Prostate gland (tissue), 2 donors: Measurements from ENCODE around the gene ZMIZ1. TPM values are rescaled to one million over a fixed set of nuclear protein-coding genes. Genes with fewer than 3 reads are reported as not detected.

Experiments used
- DNase-seq: peaks from one replicate; pipeline ENCODE4 v3.0.0-alpha.2; 2019; ENCODE audit warnings: low spot score
- H3K27ac ChIP-seq, 2 donors: fragments of 200-600 bp; sonication (generic); 2 replicates each; pipeline ENCODE4 v1.5.1; 2017 to 2019
- H3K27me3 ChIP-seq: fragments of 200-600 bp; sonication (generic); replicated peaks from 2 replicates; pipeline ENCODE4 v1.5.1; 2019; ENCODE audit not compliant: insufficient read depth
- H3K36me3 ChIP-seq, 2 donors: fragments of 200-600 bp; sonication (generic); 1 replicate in 1 of 2; 2 replicates in 1 of 2; pipeline versions ENCODE4 v1.5.1 to v1.8.1; 2017 to 2019
- H3K4me1 ChIP-seq: fragments of 200-600 bp; sonication (generic); replicated peaks from 2 replicates; pipeline ENCODE4 v1.5.1; 2019
- H3K4me3 ChIP-seq, 2 donors: fragments of 200-600 bp; sonication (generic); 2 replicates each; pipeline ENCODE4 v1.5.1; 2017 to 2019
- H3K9me3 ChIP-seq: fragments of 200-600 bp; sonication (generic); 2 replicates; pipeline ENCODE4 v1.5.1; 2017
- CTCF ChIP-seq, 4 experiments: fragments of 200-600 bp in 2 of 4; fragments of 450-650 bp in 2 of 4; sonication (generic) in 2 of 4; IDR thresholded peaks; 1 replicate in 3 of 4; 2 replicates in 1 of 4; pipeline ENCODE4 v1.5.1; 2016 to 2019; ENCODE audit warnings: antibody characterized with exemption in 4 of 4, mild to moderate bottlenecking in 2 of 4, moderate library complexity in 2 of 4
- POLR2A ChIP-seq: fragments of 450-650 bp; IDR thresholded peaks from one replicate; pipeline ENCODE4 v1.6.1; 2016; ENCODE audit warnings: antibody characterized with exemption, mild to moderate bottlenecking
- POLR2AphosphoS5 ChIP-seq: sonication (generic); formaldehyde crosslinking; IDR thresholded peaks from one replicate; pipeline ENCODE4 v1.6.1; 2017; ENCODE audit warnings: antibody characterized with exemption
- WGBS: methylation state at CpG from one replicate; pipeline ENCODE4 v1.1.5; 2018; 5-methylcytosine and 5-hydroxymethylcytosine counted together
- intact Hi-C: fragments of 100-400 bp; cut with DNase I; formaldehyde crosslinking; loops from one replicate; pipeline ENCODE4 v1.14.2; 2022
- total RNA-seq, 2 donors: library from RNA; depleted of rRNA; stranded (reverse); fragments of >200 nt; gene quantifications; one replicate each; pipeline ENCODE4 v1.1.0, GENCODE V29; 2016

ZMIZ1 gene
- total RNA-seq, 2 donors from 2014 or later, result 69.6 to 78.5 TPM

GRCh38 chr10:79145517-79146470, 77.0 kb downstream of the ZMIZ1 start:
- intact Hi-C loops, result no loop called here
- WGBS, result 88% methylated on average over 9 of the region's 9 CpGs
- TF ChIP-seq POLR2A, result no peak
- TF ChIP-seq CTCF (IDR thresholded peaks at IDR 0.05), result no peak
- no peak for TF ChIP-seq POLR2AphosphoS5

GRCh38 chr10:79146611-79147130, 77.9 kb downstream of the ZMIZ1 start:
- DNase-seq, result peak; percentile 61
- TF ChIP-seq POLR2AphosphoS5, result peak; percentile 62
- TF ChIP-seq POLR2A, result no peak
- peak in 2 of 4 experiments; percentile 23 to 52 for TF ChIP-seq CTCF (IDR thresholded peaks at IDR 0.05)
- Histone ChIP-seq H3K36me3 (no peaks in the 10 kb centered on the region), H3K4me1 (peaks cover 45% of the 10 kb centered on the region), H3K9me3 (no peaks in the 10 kb centered on the region), H3K4me3 (no peak overlapping the region), H3K27ac (peak overlapping the region; percentile 62 to 71), H3K27me3 (no peaks in the 10 kb centered on the region)
- intact Hi-C loops, result no loop called here
- WGBS, result 39% methylated on average over 13 of the region's 13 CpGs

More at GRCh38 chr10:79145517-79146470, 77.0 kb downstream of the ZMIZ1 start:
- no peak overlapping the region for H3K4me3 ChIP-seq
- no peaks in the 10 kb centered on the region for H3K27me3 ChIP-seq
- peaks cover 50% of the 10 kb centered on the region for H3K4me1 ChIP-seq
- H3K36me3 ChIP-seq, result no peaks in the 10 kb centered on the region
- no peaks in the 10 kb centered on the region for H3K9me3 ChIP-seq
- DNase-seq, result no peak
- H3K27ac ChIP-seq, result peak overlapping the region; percentile 62 to 71

GRCh38 chr10:79147306-79147705, 78.5 kb downstream of the ZMIZ1 start:
- no peaks in the 10 kb centered on the region for H3K36me3 ChIP-seq
- peaks cover 45% of the 10 kb centered on the region for H3K4me1 ChIP-seq
- no peaks in the 10 kb centered on the region for H3K9me3 ChIP-seq
- H3K27me3 ChIP-seq, result no peaks in the 10 kb centered on the region
- intact Hi-C loops, result no loop called here
- no peak overlapping the region for H3K4me3 ChIP-seq
- no peak for TF ChIP-seq POLR2AphosphoS5
- TF ChIP-seq POLR2A, result no peak
- TF ChIP-seq CTCF (IDR thresholded peaks at IDR 0.05), result no peak
- no peak for DNase-seq
- WGBS, result 95% methylated on average over 5 of the region's 5 CpGs
- peak overlapping the region; percentile 62 to 71 for H3K27ac ChIP-seq

GRCh38 chr10:79147796-79148451, 79.2 kb downstream of the ZMIZ1 start:
- Histone ChIP-seq H3K36me3 (no peaks in the 10 kb centered on the region), H3K4me1 (peaks cover 45% of the 10 kb centered on the region), H3K9me3 (no peaks in the 10 kb centered on the region), H3K4me3 (no peak overlapping the region), H3K27me3 (no peaks in the 10 kb centered on the region), H3K27ac (peak overlapping the region; percentile 62 to 71)
- DNase-seq, result no peak
- intact Hi-C loops, result no loop called here
- 44% methylated on average over 7 of the region's 7 CpGs for WGBS
- TF ChIP-seq CTCF (IDR thresholded peaks at IDR 0.05) (no peak), POLR2AphosphoS5 (no peak), POLR2A (no peak)
